B cell (primary cell): Measurements from ENCODE around the gene NINL. TPM values are rescaled to one million over a fixed set of nuclear protein-coding genes. Genes with fewer than 3 reads are reported as not detected.

Experiments
- ATAC-seq: fragments of 200-7000 bp; cut with Tn5 transposase; one replicate; pipeline ENCODE4 v1.10.0; 2021; ENCODE audit warnings: low read depth, mild to moderate bottlenecking, moderate number of reproducible peaks, moderate library complexity
- CTCF ChIA-PET: fragments of 350-600 bp; sonication (Branson Sonifier 250); formaldehyde crosslinking; loops from one replicate; lab custom pipeline; 2021; ENCODE audit warnings: antibody characterized with exemption, inconsistent platforms; lab: Charles Lee
- POLR2A ChIA-PET: fragments of 350-600 bp; sonication (Branson Sonifier 250); formaldehyde crosslinking; loops from one replicate; lab custom pipeline; 2021; ENCODE audit warnings: antibody characterized with exemption; lab: Charles Lee
- DNase-seq: peaks from one replicate; pipeline ENCODE4 v3.0.0; 2013
- H2AFZ ChIP-seq: 2 replicates; pipeline ENCODE4 v1.6.1; 2012; ENCODE audit warnings: mild to moderate bottlenecking, low read depth, low read length; ENCODE audit not compliant: insufficient read depth, poor library complexity, severe bottlenecking
- H3K27ac ChIP-seq, 2 donors: 1 replicate in 1 of 2; 2 replicates in 1 of 2; pipeline ENCODE4 v1.5.1; 2012 to 2013; ENCODE audit warnings: low read length in 2 of 2, mild to moderate bottlenecking in 2 of 2, moderate library complexity in 1 of 2
- H3K27me3 ChIP-seq, 4 experiments: fragments of 200-600 bp in 1 of 4; sonication (generic) in 1 of 4; replicated peaks in 1 of 4; 1 replicate in 2 of 4; 2 replicates in 2 of 4; pipeline versions ENCODE4 v1.6.1 to v1.7.0; 2013 to 2016; ENCODE audit warnings: low read length in 3 of 4, mild to moderate bottlenecking in 2 of 4, mixed read lengths in 1 of 4, moderate library complexity in 1 of 4; ENCODE audit not compliant: insufficient read depth in 4 of 4, control insufficient read depth in 3 of 4; ENCODE audit errors: control extremely low read depth in 1 of 4
- H3K36me3 ChIP-seq, 2 experiments: replicated peaks in 1 of 2; 1 replicate in 1 of 2; 2 replicates in 1 of 2; pipeline versions ENCODE4 v1.6.1 to v1.7.1; 2013; ENCODE audit warnings: low read length in 1 of 2; ENCODE audit not compliant: insufficient read depth in 2 of 2, control insufficient read depth in 1 of 2; ENCODE audit errors: control extremely low read depth in 1 of 2, extremely low read depth in 1 of 2
- H3K4me1 ChIP-seq, 2 donors: fragments of 200-600 bp in 1 of 2; sonication (generic) in 1 of 2; 1 replicate in 1 of 2; 2 replicates in 1 of 2; pipeline versions ENCODE4 v1.5.1 to v1.6.1; 2013 to 2017; ENCODE audit warnings: low read length in 2 of 2; ENCODE audit not compliant: control insufficient read depth in 2 of 2, insufficient read depth in 2 of 2
- H3K4me2 ChIP-seq: replicated peaks from 2 replicates; pipeline ENCODE3; 2012; ENCODE audit warnings: mild to moderate bottlenecking, low read depth, low read length; ENCODE audit not compliant: poor library complexity, severe bottlenecking
- H3K4me3 ChIP-seq, 5 experiments: fragments of 200-600 bp in 1 of 5; sonication (generic) in 1 of 5; 1 replicate in 3 of 5; 2 replicates in 2 of 5; pipeline versions ENCODE4 v1.5.1 to v1.7.0; 2011 to 2016; ENCODE audit warnings: low read length in 4 of 5, mild to moderate bottlenecking in 4 of 5, low read depth in 2 of 5, control low read depth in 1 of 5, moderate library complexity in 1 of 5; ENCODE audit not compliant: insufficient read depth in 1 of 5; ENCODE audit errors: control extremely low read depth in 1 of 5, extremely low read depth in 1 of 5
- H3K79me2 ChIP-seq: fragments of 200-600 bp; sonication (generic); one replicate; pipeline ENCODE4 v1.6.0; 2016; ENCODE audit warnings: low read length; ENCODE audit not compliant: control insufficient read depth, insufficient read depth
- H3K9ac ChIP-seq: fragments of 200-600 bp; sonication (generic); 2 replicates; pipeline ENCODE4 v1.6.1; 2017; ENCODE audit warnings: mild to moderate bottlenecking, low read length, moderate library complexity
- H3K9me3 ChIP-seq, 3 donors: one replicate each; pipeline versions ENCODE4 v1.6.1 to v1.7.1; 2013; ENCODE audit warnings: low read length in 2 of 3; ENCODE audit not compliant: control insufficient read depth in 2 of 3, insufficient read depth in 1 of 3; ENCODE audit errors: control extremely low read depth in 1 of 3
- H4K20me1 ChIP-seq: 2 replicates; pipeline ENCODE4 v1.6.0; 2012; ENCODE audit warnings: mild to moderate bottlenecking, low read length; ENCODE audit not compliant: insufficient read depth, control insufficient read depth, poor library complexity, severe bottlenecking
- H3K27ac Mint-ChIP-seq: one replicate; pipeline ENCODE4 v1.8.0; 2021; ENCODE audit warnings: mixed read lengths
- H3K27me3 Mint-ChIP-seq: one replicate; pipeline ENCODE4 v1.8.0; 2021; ENCODE audit warnings: mixed read lengths
- H3K4me1 Mint-ChIP-seq: one replicate; pipeline ENCODE4 v1.8.0; 2021; ENCODE audit warnings: mixed read lengths
- H3K4me3 Mint-ChIP-seq: one replicate; pipeline ENCODE4 v1.8.0; 2021; ENCODE audit warnings: mixed read lengths
- H3K9me3 Mint-ChIP-seq: one replicate; pipeline ENCODE4 v1.8.0; 2022; ENCODE audit warnings: mixed read lengths; ENCODE audit not compliant: insufficient read depth
- CTCF ChIP-seq: fragments of 200-600 bp; IDR thresholded peaks from one replicate; pipeline ENCODE4 v1.8.0; 2022; ENCODE audit warnings: antibody characterized with exemption, mild to moderate bottlenecking
- EZH2 ChIP-seq: IDR thresholded peaks from 2 replicates; pipeline ENCODE4 v1.6.1; 2012; ENCODE audit warnings: borderline replicate concordance, low read depth, mild to moderate bottlenecking, moderate library complexity, low read length; ENCODE audit not compliant: insufficient read depth, poor library complexity, severe bottlenecking
- WGBS: methylation state at CpG from one replicate; pipeline ENCODE4 v1.1.5; 2013; ENCODE audit warnings: missing lambda C conversion rate; ENCODE audit not compliant: insufficient coverage; 5-methylcytosine and 5-hydroxymethylcytosine counted together
- intact Hi-C: fragments of 100-400 bp; cut with micrococcal nuclease; formaldehyde crosslinking; loops from one replicate; pipeline ENCODE4 v1.10.0; 2022
- polyA plus RNA-seq: library from polyadenylated mRNA; depleted of rRNA; stranded (reverse); fragments of >200 nt; gene quantifications from 2 replicates; pipeline ENCODE4 v1.2.3, GENCODE V29; 2012
- total RNA-seq, 2 donors: library from RNA; stranded (reverse); fragments of 120-200 nt in 1 of 2; gene quantifications; 1 replicate in 1 of 2; 2 replicates in 1 of 2; pipeline versions ENCODE4 v1.2.3 to v1.2.4, GENCODE V29; 2013 to 2022

The NINL gene
- total and polyA plus RNA-seq, 2 donors (not counting 1 experiment from before 2014, with no cell fraction given): 1.8 to 5.5 TPM

- Histone ChIP-seq H2AFZ (no peak overlapping the region), H3K9me3 (no peaks in the 10 kb centered on the region), H3K4me2 (no peak overlapping the region), H3K36me3 (no peaks in the 10 kb centered on the region), H3K4me3 (no peak overlapping the region), H3K27ac (no peak overlapping the region), H3K9ac (no peak overlapping the region), H3K4me1 (peaks cover 0 to 3% of the 10 kb centered on the region in 2 donors), H3K79me2 (no peaks in the 10 kb centered on the region), H3K27me3 (no peaks in the 10 kb centered on the region), H4K20me1 (no peaks in the 10 kb centered on the region)
- no peak overlapping the region for H3K27ac Mint-ChIP-seq
- peaks cover 4% of the 10 kb centered on the region for H3K4me1 Mint-ChIP-seq
- DNase-seq: no peak
- 91% methylated on average over 14 of the region's 15 CpGs for WGBS
- CTCF ChIA-PET: no interaction called here
- ATAC-seq: no peak
- H3K9me3 Mint-ChIP-seq: no peaks in the 10 kb centered on the region
- H3K4me3 Mint-ChIP-seq: no peak overlapping the region
- POLR2A ChIA-PET: no interaction called here
- TF ChIP-seq CTCF: no peak
- TF ChIP-seq EZH2: no peak
- no peaks in the 10 kb centered on the region for H3K27me3 Mint-ChIP-seq
- intact Hi-C loops: no loop called here
These were observed 94.5 kb downstream of the NINL start for GRCh38 chr20:25490656-25491445.

GRCh38 chr20:25489221-25489871, 96.0 kb downstream of the NINL start:
- Histone ChIP-seq H2AFZ (no peak overlapping the region), H3K4me1 (peaks cover 0 to 7% of the 10 kb centered on the region in 2 donors), H4K20me1 (no peaks in the 10 kb centered on the region), H3K27me3 (no peaks in the 10 kb centered on the region), H3K4me2 (no peak overlapping the region), H3K79me2 (no peaks in the 10 kb centered on the region), H3K27ac (no peak overlapping the region), H3K9me3 (no peaks in the 10 kb centered on the region), H3K36me3 (no peaks in the 10 kb centered on the region), H3K4me3 (no peak overlapping the region), H3K9ac (no peak overlapping the region)
- intact Hi-C loops: no loop called here
- no peak overlapping the region for H3K27ac Mint-ChIP-seq
- ATAC-seq (no peak), DNase-seq (no peak)
- H3K4me3 Mint-ChIP-seq: no peak overlapping the region
- no peaks in the 10 kb centered on the region for H3K9me3 Mint-ChIP-seq
- TF ChIP-seq CTCF (no peak), EZH2 (no peak)
- ChIA-PET POLR2A (no interaction called here), CTCF (no interaction called here)
- H3K4me1 Mint-ChIP-seq: peaks cover 8% of the 10 kb centered on the region
- no peaks in the 10 kb centered on the region for H3K27me3 Mint-ChIP-seq
- WGBS: 94% methylated on average over 14 of the region's 15 CpGs
